ENCODE measurements around the gene GPN1.

- TF ChIP-seq HDAC2 (IDR thresholded peaks at IDR 0.05) (no peak), ATOH8 (CRISPR knock-in tag; IDR thresholded peaks at IDR 0.05; ENCODE audit: low read depth) (no peak), CTCF (IDR thresholded peaks at IDR 0.05) (no peak), REST (IDR thresholded peaks at IDR 0.05) (no peak), MYC (IDR thresholded peaks at IDR 0.05; ENCODE audit: borderline replicate concordance, low read length) (no peak)
Observed at GRCh38 chr2:27636766-27637165, 7.9 kb downstream of the GPN1 start.

Measured in A549 (cell line).